Pancreas (tissue), 10 donors: ENCODE results near the gene SUPT4H1. TPM values are rescaled to one million over a fixed set of nuclear protein-coding genes. Genes with fewer than 3 reads are reported as not detected.

ENCODE experiments used
- ATAC-seq, 4 donors: fragments of 200-7000 bp; cut with Tn5 transposase; one replicate each; pipeline versions ENCODE4 v1.8.0 to v1.9.1; 2020; ENCODE audit warnings: mild to moderate bottlenecking in 4 of 4, moderate library complexity in 4 of 4
- DNase-seq, 6 donors: peaks; one replicate each; pipeline ENCODE4 v3.0.0-alpha.2; 2020
- FAIRE-seq: peaks from 2 replicates; lab custom pipeline; 2012; peaks lifted over from hg19 to GRCh38; lab: Jason Lieb, UNC
- H3K27ac ChIP-seq, 4 donors: fragments of 200-600 bp; sonication (generic); 1 replicate in 3 of 4; 2 replicates in 1 of 4; pipeline versions ENCODE4 v1.5.0 to v1.8.0; 2020
- H3K27me3 ChIP-seq, 4 donors: fragments of 200-600 bp; one replicate each; pipeline ENCODE4 v1.8.0; 2021
- H3K36me3 ChIP-seq, 3 donors: fragments of 200-600 bp; sonication (generic) in 1 of 3; one replicate each; pipeline versions ENCODE4 v1.5.0 to v1.8.0; 2020 to 2021
- H3K4me1 ChIP-seq, 3 donors: fragments of 200-600 bp; one replicate each; pipeline ENCODE4 v1.8.0; 2021
- H3K4me3 ChIP-seq, 4 donors: fragments of 200-600 bp; sonication (generic) in 2 of 4; one replicate each; pipeline versions ENCODE4 v1.5.0 to v1.8.0; 2020 to 2021
- H3K9me3 ChIP-seq, 4 donors: fragments of 200-600 bp; one replicate each; pipeline ENCODE4 v1.8.0; 2021
- WGBS, 2 donors: extraction: QIAGEN DNeasy Blood & Tissue Kit; methylation state at CpG; one replicate each; pipeline ENCODE4 v1.1.7; 2013; 5-methylcytosine and 5-hydroxymethylcytosine counted together
- intact Hi-C, 3 donors: fragments of 100-400 bp; cut with DNase I; formaldehyde crosslinking; loops; one replicate each; pipeline versions ENCODE4 v1.11.1 to v1.14.2; 2022
- polyA plus RNA-seq, 2 donors: library from polyadenylated mRNA; stranded (reverse); fragments of 200-250 nt; gene quantifications; one replicate each; pipeline ENCODE4 v1.2.3, GENCODE V29; 2013
- total RNA-seq, 6 donors: library from RNA; stranded (reverse); fragmentation: NEBNext Ultra II Directional in 4 of 6; extraction: Animal tissue kit (Norgen Biotek cat#: 25700) in 4 of 6; gene quantifications; one replicate each; pipeline versions ENCODE4 v1.2.1 to v1.2.4, GENCODE V29; 2021 to 2023
- TF ChIP-seq, protein P1 (sequence below), 4 donors: fragments of 200-600 bp; sonication (generic) in 3 of 4; IDR thresholded peaks; one replicate each; pipeline versions ENCODE4 v1.5.0 to v1.8.0; 2021; ENCODE audit warnings: antibody characterized with exemption in 4 of 4
- donor health status: healthy with polysubstance abuse.
- donor health status: DM: no; HTN: no; CAD: no; lungs with moderate emphysema.
- donor health status: DM: no; HTN: no; CAD: no.
- donor health status: control.
- donor health status: control.
- donor health status: Bipolar disorder and iron deficiency.
- donor health status: DM: yes; HTN: yes; CAD: no.
- donor health status: DM: no; HTN: no; CAD: no.
- donor health status: DM: no; HTN: no; CAD: no.
- donor health status: DM: yes; HTN: yes; CAD: no.

Gene SUPT4H1
- total and polyA plus RNA-seq, 8 donors, result 14.1 to 43.7 (median 27.1) TPM

- no peak for ATAC-seq
- DNase-seq, result peak in 2 of 6 donors; percentile 48 to 56
- WGBS, 2 donors, result 80 to 84% methylated on average over 14 of the region's 14 CpGs
- Histone ChIP-seq H3K9me3 (no peaks in the 10 kb centered on the region), H3K27ac (no peak overlapping the region), H3K36me3 (no peaks in the 10 kb centered on the region), H3K4me1 (no peaks in the 10 kb centered on the region), H3K27me3 (no peaks in the 10 kb centered on the region), H3K4me3 (no peak overlapping the region)
- no peak for FAIRE-seq
- intact Hi-C loops, result loop anchor here in 2 of 3 donors (5.0 to 10.0 kb wide), 2 partner anchors 140 to 142 kb away; no protein-coding TSS in a partner anchor
- TF ChIP-seq, protein P1, sequence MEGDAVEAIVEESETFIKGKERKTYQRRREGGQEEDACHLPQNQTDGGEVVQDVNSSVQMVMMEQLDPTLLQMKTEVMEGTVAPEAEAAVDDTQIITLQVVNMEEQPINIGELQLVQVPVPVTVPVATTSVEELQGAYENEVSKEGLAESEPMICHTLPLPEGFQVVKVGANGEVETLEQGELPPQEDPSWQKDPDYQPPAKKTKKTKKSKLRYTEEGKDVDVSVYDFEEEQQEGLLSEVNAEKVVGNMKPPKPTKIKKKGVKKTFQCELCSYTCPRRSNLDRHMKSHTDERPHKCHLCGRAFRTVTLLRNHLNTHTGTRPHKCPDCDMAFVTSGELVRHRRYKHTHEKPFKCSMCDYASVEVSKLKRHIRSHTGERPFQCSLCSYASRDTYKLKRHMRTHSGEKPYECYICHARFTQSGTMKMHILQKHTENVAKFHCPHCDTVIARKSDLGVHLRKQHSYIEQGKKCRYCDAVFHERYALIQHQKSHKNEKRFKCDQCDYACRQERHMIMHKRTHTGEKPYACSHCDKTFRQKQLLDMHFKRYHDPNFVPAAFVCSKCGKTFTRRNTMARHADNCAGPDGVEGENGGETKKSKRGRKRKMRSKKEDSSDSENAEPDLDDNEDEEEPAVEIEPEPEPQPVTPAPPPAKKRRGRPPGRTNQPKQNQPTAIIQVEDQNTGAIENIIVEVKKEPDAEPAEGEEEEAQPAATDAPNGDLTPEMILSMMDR (IDR thresholded peaks at IDR 0.05), result no peak
These were observed 47.1 kb downstream of the SUPT4H1 start for GRCh38 chr17:58304750-58305486.

- Histone ChIP-seq H3K27me3 (no peaks in the 10 kb centered on the region), H3K27ac (no peak overlapping the region), H3K4me1 (no peaks in the 10 kb centered on the region), H3K9me3 (no peaks in the 10 kb centered on the region), H3K4me3 (no peak overlapping the region), H3K36me3 (no peaks in the 10 kb centered on the region)
- peak in 4 of 6 donors; percentile 30 to 83 (median 68) for DNase-seq
- WGBS, 2 donors, result 37 to 46% methylated on average over 10 of the region's 10 CpGs
- ATAC-seq, result peak; percentile 83 to 94 (median 88)
- intact Hi-C loops, result loop anchor here in 1 of 3 donors (10.0 kb wide), 1 partner anchor 141 kb away; no protein-coding TSS in a partner anchor
- TF ChIP-seq, protein P1 (IDR thresholded peaks at IDR 0.05), result peak; percentile 55 to 71 (median 63)
- FAIRE-seq, result no peak
These were observed 47.8 kb downstream of the SUPT4H1 start for GRCh38 chr17:58303971-58304749.

DNA sequence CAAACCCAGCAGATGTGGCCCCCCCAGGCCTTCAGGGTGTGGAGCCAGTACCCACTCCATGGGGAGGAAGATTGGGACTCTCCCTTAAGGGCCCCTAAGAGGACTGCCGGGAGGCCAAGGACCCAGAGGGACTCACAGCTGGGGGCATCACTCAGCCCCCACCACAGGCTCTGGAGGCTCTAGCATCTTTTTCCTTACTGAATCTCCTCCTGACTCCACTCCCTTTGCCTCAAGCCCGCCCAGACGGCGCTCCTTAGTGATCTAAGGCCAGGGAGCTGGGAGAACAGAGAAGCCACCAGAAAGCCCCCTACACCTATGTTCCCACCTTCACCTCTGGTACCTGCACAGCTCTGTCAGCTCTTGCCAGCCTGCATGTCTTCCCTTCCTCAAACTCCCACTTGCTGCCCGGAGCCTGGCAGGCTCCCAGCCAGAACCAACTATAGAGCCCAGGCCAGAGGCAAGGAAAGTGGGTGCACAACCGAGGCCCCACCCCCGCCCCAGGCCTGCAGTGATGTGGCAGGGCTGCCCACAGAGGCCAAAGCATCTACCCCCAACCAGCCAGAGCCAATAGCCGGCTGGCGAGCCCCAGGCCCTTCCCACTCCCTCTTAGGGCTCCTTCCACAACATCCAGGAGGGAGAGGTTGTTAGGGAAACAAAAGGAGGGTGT is 48.9 kb downstream of the SUPT4H1 start:
- 77 to 83% methylated on average over 9 of the region's 9 CpGs for WGBS, 2 donors
- no peak overlapping the region for H3K27ac ChIP-seq
- H3K27me3 ChIP-seq, result no peaks in the 10 kb centered on the region
- no peaks in the 10 kb centered on the region for H3K4me1 ChIP-seq
- no peaks in the 10 kb centered on the region for H3K9me3 ChIP-seq
- ATAC-seq (no peak), FAIRE-seq (no peak), DNase-seq (no peak)
- H3K4me3 ChIP-seq, result no peak overlapping the region
- intact Hi-C loops, result loop anchor here in 1 of 3 donors (10.0 kb wide), 1 partner anchor 142 kb away; no protein-coding TSS in a partner anchor
- H3K36me3 ChIP-seq, result no peaks in the 10 kb centered on the region
- TF ChIP-seq, protein P1 (IDR thresholded peaks at IDR 0.05), result no peak

GRCh38 chr17:58302171-58302918 is 49.7 kb downstream of the SUPT4H1 start:
- TF ChIP-seq, protein P1 (IDR thresholded peaks at IDR 0.05), result no peak
- H3K4me3 ChIP-seq, result no peak overlapping the region
- H3K27me3 ChIP-seq, result no peaks in the 10 kb centered on the region
- no peak overlapping the region for H3K27ac ChIP-seq
- no peaks in the 10 kb centered on the region for H3K9me3 ChIP-seq
- DNase-seq (no peak), ATAC-seq (no peak), FAIRE-seq (no peak)
- H3K4me1 ChIP-seq, result no peaks in the 10 kb centered on the region
- 80 to 93% methylated on average over 8 to 9 of the region's 9 CpGs for WGBS, 2 donors
- intact Hi-C loops, result loop anchor here in 1 of 3 donors (10.0 kb wide), 1 partner anchor 142 kb away; no protein-coding TSS in a partner anchor
- H3K36me3 ChIP-seq, result no peaks in the 10 kb centered on the region
